Fibroblast of skin of abdomen (primary cell): ENCODE results near the gene F10.

Experiments
- DNase-seq: peaks from one replicate; pipeline ENCODE4 v3.0.0-alpha.2; 2013

F10 gene

DNA sequence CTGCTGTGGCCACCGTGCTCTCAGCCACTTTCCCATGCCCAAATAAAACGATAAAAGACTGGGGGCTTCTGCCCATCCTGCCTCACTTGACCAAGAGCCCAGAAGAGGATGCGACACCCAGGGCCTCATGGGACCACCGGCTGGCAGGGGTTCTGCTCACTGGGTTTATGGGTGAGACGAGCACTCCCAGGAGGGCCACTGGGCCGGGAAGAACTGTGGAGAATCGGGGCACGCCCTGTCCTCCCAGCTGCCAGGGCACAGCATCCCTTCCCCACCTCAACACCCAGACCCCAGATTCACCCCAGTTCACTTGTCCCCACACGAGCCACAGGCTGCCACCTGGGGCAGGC is 4.7 kb upstream of the F10 start:
- no peak for DNase-seq

- DNase-seq, result no peak
Measured at GRCh38 chr13:113118261-113119021, 4.2 kb upstream of the F10 start.

GRCh38 chr13:113119166-113119821 is 3.3 kb upstream of the F10 start:
- DNase-seq, result no peak

- DNase-seq, result no peak
Measured at GRCh38 chr13:113119822-113120189, 2.8 kb upstream of the F10 start.

- no peak for DNase-seq
Measured at GRCh38 chr13:113120300-113121182, 2.1 kb upstream of the F10 start.

- DNase-seq, result no peak
Measured at GRCh38 chr13:113121183-113121927, 1.2 kb upstream of the F10 start.

GRCh38 chr13:113121928-113122471 is 599 bp upstream of the F10 start:
- DNase-seq, result no peak

DNA sequence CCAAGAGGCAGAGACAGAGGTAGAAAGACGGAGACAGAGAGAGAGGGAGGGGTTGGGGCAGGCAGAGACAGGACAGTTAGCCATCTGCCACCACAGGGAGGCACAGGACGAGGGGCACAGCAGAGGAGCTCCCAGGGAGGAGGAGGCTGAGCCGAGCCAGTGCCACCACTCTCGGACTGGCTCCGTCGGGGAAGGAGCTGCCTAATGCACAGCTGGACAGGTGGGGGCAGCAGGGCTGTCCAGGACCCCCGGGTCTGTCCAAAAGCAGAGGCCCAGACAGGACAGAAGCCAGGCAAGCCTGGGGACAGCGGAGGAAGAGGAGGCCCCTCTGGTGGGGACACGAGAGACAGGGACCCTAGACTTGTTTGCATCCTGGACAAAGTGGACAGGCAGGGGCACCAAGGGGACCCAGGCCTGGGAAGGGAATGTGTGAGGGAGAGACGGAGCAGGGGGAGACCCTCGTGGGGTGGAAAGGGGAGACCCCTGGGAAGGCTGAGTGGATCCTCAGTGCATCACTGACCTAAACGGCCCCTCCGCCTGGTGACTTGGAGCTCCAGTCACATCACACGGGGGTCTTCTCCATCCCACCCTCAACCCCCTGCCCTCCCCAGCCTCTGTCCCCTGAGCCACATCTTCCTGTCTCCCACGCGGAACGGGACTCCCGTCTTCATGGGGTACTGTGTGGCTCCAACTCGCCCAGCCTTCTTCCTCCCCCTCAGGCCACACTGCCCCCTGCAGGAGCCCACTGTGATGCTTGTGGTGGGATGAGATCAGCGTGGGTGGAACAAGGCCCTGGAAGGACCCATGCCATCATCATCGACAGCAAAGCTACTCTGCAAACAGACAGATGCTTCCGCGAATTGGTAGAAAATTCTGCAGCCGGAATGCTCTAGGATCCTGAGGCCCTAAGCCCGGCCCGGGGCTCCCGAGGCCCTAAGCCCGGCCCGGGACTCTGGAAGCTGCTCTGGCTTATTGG is 915 bp downstream of the F10 start:
- DNase-seq, result no peak

DNA sequence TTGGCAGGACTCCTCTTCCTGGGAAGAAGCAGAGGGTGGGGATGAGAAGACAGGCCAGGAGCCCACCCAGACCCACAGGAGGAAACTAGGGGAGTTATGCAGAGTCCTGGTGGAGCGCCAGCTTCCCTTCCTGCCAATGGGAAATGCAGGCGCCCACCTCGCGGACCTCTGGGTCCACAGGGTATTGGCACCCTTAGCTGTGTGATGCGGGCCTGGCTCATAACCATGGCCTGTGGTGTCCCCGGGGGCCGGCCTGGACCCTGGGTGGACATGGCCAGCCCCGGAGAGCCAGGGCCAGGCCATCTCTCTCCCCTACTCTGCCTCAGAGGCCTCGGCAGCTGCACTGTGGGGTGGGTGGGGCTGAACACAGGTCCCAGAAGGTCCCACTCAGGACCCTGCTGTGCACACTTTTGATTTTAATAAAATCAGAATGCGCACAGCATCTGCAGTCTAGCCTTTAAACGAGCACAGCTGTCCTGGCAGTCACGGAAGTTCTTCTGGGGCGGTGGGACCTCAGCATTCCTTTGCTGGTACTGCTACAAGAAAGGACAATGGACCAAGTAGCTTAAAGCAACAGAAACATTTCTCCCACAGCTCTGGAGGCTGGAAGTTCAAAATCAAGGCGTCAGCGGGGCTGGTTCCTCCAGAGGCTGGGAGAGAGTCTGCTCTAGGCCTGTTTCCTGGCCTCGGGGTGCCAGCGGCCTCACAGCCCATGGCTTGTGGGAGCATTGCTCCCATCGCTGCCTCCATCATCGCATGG is 1.8 kb downstream of the F10 start:
- DNase-seq, result no peak

DNA sequence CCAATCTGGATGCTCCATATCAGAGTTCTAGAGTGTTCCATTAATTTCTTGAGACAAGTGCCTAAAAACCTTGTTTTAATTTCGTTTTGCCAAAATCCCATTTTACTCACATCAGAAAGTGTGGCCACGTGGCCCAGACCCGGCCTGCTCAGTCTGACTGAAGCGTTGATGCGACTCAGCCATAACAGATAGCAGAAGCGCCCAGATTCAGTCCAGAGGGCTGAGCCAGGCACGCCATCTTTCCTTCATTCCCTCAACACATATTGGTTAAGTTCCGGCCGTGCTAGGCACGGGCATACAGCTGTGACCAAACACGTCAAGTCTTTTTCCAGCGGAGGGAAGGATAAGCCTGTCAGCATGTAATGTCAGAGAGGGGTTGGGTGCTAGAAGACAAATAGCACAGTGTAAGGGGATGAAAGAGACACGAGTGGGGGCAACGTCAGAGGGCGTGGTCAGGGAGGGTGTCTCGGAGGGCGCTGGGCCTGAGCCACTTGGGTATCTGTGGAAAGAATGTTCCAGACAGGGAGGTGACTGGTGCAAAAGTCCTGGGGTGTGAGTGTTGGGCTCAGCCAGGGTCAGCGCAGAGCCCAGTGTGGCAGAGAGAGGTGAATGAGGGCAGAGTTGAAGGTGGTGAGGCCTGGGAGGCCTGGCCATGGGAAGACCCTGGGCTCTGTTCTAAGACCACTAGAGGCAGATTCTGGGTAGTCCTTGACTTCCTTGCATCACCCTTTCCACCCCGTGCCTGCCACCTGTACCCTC is 3.1 kb downstream of the F10 start:
- DNase-seq, result no peak

- DNase-seq, result no peak
Measured at GRCh38 chr13:113126265-113127150, 3.9 kb downstream of the F10 start.

DNA sequence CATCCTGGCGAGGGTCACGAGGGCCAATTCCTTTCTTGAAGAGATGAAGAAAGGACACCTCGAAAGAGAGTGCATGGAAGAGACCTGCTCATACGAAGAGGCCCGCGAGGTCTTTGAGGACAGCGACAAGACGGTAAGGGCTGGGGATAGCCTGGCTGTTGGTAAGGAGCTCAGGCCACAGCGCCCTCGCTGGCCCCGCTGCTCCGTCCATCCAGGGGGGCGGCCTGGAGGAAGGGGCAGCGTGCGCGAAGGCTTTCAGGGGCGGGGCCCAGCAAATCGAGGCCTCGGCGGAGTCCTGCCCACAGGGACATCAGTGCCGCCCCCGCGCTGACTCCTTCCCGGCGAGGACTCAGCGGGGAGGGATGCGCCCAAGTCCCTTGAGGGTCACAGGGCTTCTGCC is 6.9 kb downstream of the F10 start:
- DNase-seq, result no peak

DNA sequence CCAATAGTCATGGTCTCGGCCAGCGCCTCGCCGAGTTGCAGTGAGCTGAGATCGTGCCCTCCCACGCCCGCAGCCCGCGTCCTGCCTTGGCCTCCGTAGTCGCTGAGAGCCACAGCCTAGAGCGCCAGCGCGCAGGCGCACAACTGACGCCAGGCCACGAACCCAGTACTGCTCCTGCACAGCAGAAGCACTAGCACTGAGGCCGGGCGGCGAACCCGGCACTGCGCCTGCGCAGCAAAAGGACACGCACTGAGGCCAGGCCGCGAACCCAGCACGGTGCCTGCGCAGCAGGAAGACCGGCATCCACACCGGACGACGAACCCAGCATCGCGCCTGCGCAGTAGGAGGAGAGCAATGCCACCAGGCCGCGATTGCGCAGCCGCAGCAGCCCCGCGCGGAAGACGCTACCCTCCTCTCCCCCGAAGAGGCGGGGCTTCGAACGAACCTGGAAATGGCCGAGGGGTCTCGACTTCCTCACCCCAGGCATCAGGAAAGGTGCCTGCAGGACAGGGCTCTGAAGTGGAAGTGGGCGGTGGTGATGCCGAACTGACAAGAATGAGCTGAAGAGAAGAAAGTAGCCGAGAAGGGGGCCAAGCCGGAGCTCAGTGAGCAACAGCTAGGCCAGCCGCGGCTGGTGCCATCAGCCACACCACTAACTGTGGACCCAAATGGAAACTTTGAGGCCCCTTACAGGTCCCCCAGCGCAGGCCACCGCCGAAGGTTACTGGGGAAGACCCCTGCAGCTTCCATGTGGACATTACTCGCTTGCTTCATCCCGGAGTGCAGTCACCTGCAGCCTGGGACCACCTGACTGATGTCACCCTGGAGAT is 7.5 kb downstream of the F10 start:
- peak; percentile 4 for DNase-seq

DNA sequence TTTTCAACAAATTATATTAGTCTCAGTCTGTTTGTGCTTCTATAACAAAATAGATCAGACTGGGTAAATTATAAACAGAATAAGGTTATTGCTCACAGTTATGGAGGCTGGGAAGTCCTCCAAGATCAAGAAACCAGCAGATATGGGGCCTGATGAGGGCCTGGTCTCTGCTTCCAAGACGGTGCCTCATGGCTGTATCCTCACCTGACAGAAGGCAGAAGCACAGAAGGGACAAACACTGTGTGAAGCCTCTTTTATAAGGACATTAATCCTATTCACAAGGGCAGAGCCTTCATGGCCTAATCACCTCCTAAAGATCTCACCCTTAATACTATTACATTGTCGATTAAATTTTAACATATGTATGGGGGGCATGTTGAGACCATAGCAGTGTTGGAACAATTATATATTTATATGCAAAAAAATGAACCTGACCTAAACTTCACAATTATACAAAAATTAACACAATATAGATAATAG is 12.7 kb downstream of the F10 start:
- DNase-seq, result no peak

- DNase-seq, result no peak
Measured at GRCh38 chr13:113137691-113138298, 15.2 kb downstream of the F10 start.

DNA sequence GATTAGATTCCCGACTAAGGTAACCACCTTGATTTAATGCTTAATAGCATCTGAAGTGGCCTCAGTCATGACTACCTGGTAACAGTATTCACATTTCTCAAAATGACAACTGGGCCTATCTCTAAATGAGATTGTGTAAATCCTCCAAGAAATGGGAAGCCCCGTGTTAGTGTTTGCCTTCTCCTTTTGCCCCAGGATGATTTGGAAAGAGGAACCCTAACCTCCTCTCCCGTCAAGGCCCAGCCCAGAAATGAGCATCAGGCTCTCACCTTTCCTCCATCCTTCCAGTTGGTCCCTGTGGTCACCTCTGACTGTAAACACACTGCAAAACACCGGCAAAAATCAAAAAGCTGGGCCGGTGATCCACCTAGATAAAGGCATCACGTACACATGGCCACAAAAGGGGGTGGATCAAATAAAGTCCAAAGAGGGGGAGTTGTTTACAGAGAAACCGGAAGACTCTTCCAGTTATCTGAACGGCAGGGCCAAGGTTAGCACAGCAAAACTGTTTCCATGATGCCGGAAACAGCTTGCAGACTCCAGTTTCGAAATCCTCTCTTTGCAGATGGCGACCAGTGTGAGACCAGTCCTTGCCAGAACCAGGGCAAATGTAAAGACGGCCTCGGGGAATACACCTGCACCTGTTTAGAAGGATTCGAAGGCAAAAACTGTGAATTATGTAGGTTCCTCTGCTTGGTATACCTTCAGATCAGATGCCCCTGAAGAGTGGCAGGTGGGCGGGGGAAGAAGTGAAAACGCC is 16.4 kb downstream of the F10 start:
- no peak for DNase-seq
